Mesenchymal stem cell (in vitro differentiated cells and primary cell): Measurements from ENCODE around the gene PBX1.

ENCODE experiments used
- DNase-seq: peaks from one replicate; pipeline ENCODE4 v3.0.0-alpha.2; 2013
- H2AFZ ChIP-seq: one replicate; pipeline ENCODE4 v1.6.1; 2013; ENCODE audit warnings: low read depth, mild to moderate bottlenecking, control low read depth, inconsistent platforms, low read length, moderate library complexity
- H2AK5ac ChIP-seq: 2 replicates; pipeline ENCODE4 v1.6.1; 2013; ENCODE audit warnings: low read length, moderate library complexity, mild to moderate bottlenecking, inconsistent platforms; ENCODE audit not compliant: severe bottlenecking
- H2BK120ac ChIP-seq: one replicate; pipeline ENCODE4 v1.6.1; 2013; ENCODE audit warnings: low read depth, mild to moderate bottlenecking, inconsistent platforms, low read length, moderate library complexity
- H2BK12ac ChIP-seq, 2 experiments: one replicate each; pipeline ENCODE4 v1.6.1; 2013; ENCODE audit warnings: inconsistent platforms in 2 of 2, low read length in 2 of 2, mild to moderate bottlenecking in 2 of 2, moderate library complexity in 2 of 2, control low read depth in 1 of 2
- H2BK15ac ChIP-seq: one replicate; pipeline ENCODE4 v1.6.1; 2013; ENCODE audit warnings: mild to moderate bottlenecking, low read depth, inconsistent platforms; ENCODE audit not compliant: poor library complexity, severe bottlenecking
- H2BK5ac ChIP-seq: 2 replicates; pipeline ENCODE4 v1.6.1; 2013; ENCODE audit warnings: low read depth, mild to moderate bottlenecking, low read length, control low read depth, inconsistent platforms; ENCODE audit not compliant: poor library complexity, severe bottlenecking
- H3K14ac ChIP-seq, 2 experiments: one replicate each; pipeline ENCODE4 v1.6.1; 2013; ENCODE audit warnings: inconsistent platforms in 2 of 2, low read length in 2 of 2, control low read depth in 1 of 2, mild to moderate bottlenecking in 1 of 2, moderate library complexity in 1 of 2
- H3K18ac ChIP-seq, 2 experiments: one replicate each; pipeline ENCODE4 v1.6.1; 2013; ENCODE audit warnings: inconsistent platforms in 2 of 2, low read length in 2 of 2, control low read depth in 1 of 2, low read depth in 1 of 2, mild to moderate bottlenecking in 1 of 2
- H3K23ac ChIP-seq, 2 experiments: one replicate each; pipeline ENCODE4 v1.6.1; 2013; ENCODE audit warnings: inconsistent platforms in 2 of 2, low read length in 2 of 2, mild to moderate bottlenecking in 2 of 2, moderate library complexity in 2 of 2, control low read depth in 1 of 2
- H3K27ac ChIP-seq: 2 replicates; pipeline ENCODE4 v1.5.1; 2013; ENCODE audit warnings: mild to moderate bottlenecking, moderate library complexity, low read length, control low read depth, inconsistent platforms; ENCODE audit not compliant: poor library complexity, severe bottlenecking
- H3K27me3 ChIP-seq, 2 experiments: 2 replicates each; pipeline versions ENCODE4 v1.6.1 to v1.7.0; 2013; ENCODE audit warnings: low read length in 2 of 2, mild to moderate bottlenecking in 2 of 2, moderate library complexity in 2 of 2, control low read depth in 1 of 2, inconsistent platforms in 1 of 2; ENCODE audit not compliant: control insufficient read depth in 1 of 2, insufficient read depth in 1 of 2
- H3K36me3 ChIP-seq, 2 experiments: 2 replicates each; pipeline versions ENCODE4 v1.6.1 to v1.7.0; 2013; ENCODE audit warnings: low read length in 2 of 2, control low read depth in 1 of 2, inconsistent platforms in 1 of 2, low read depth in 1 of 2, mild to moderate bottlenecking in 1 of 2; ENCODE audit not compliant: insufficient read depth in 2 of 2, control insufficient read depth in 1 of 2
- H3K4ac ChIP-seq, 2 experiments: one replicate each; pipeline ENCODE4 v1.6.1; 2013; ENCODE audit warnings: inconsistent platforms in 2 of 2, low read length in 2 of 2, mild to moderate bottlenecking in 2 of 2, moderate library complexity in 2 of 2, control low read depth in 1 of 2, low read depth in 1 of 2
- H3K4me1 ChIP-seq: 2 replicates; pipeline ENCODE4 v1.6.1; 2013; ENCODE audit warnings: low read depth, low read length, control low read depth; ENCODE audit not compliant: control insufficient read depth, insufficient read depth
- H3K4me2 ChIP-seq: 2 replicates; pipeline ENCODE4 v1.6.1; 2013; ENCODE audit warnings: low read length, mild to moderate bottlenecking, inconsistent platforms; ENCODE audit not compliant: poor library complexity, severe bottlenecking
- H3K4me3 ChIP-seq, 2 experiments: 2 replicates each; pipeline versions ENCODE4 v1.5.1 to v1.7.0; 2013; ENCODE audit warnings: low read length in 2 of 2, mild to moderate bottlenecking in 2 of 2, control low read depth in 1 of 2, low read depth in 1 of 2; ENCODE audit not compliant: insufficient read depth in 1 of 2
- H3K79me1 ChIP-seq: replicated peaks from 2 replicates; pipeline ENCODE4 v1.6.1; 2013; ENCODE audit warnings: mild to moderate bottlenecking, control low read depth, low read length, inconsistent platforms; ENCODE audit not compliant: poor library complexity, severe bottlenecking
- H3K9ac ChIP-seq: 2 replicates; pipeline ENCODE4 v1.7.0; 2013; ENCODE audit warnings: mild to moderate bottlenecking, low read length, moderate library complexity
- H3K9me3 ChIP-seq: 2 replicates; pipeline ENCODE4 v1.7.0; 2013; ENCODE audit warnings: mild to moderate bottlenecking, low read length; ENCODE audit not compliant: control insufficient read depth
- H4K8ac ChIP-seq: one replicate; pipeline ENCODE4 v1.6.1; 2013; ENCODE audit warnings: inconsistent platforms, mild to moderate bottlenecking, low read length, moderate library complexity
- H4K91ac ChIP-seq: one replicate; pipeline ENCODE4 v1.6.1; 2013; ENCODE audit warnings: mild to moderate bottlenecking, low read length, inconsistent platforms
- WGBS: methylation state at CpG from one replicate; pipeline ENCODE4 v1.1.7; 2013; ENCODE audit warnings: mixed read lengths; 5-methylcytosine and 5-hydroxymethylcytosine counted together

The PBX1 gene

GRCh38 chr1:164645921-164646320 lies 86.9 kb downstream of the PBX1 start:
- Histone ChIP-seq H3K36me3 (peaks cover 0 to 11% of the 10 kb centered on the region in 2 experiments), H3K4me1 (peaks cover 5% of the 10 kb centered on the region), H2AK5ac (no peak overlapping the region), H2BK15ac (no peak overlapping the region), H3K27ac (no peak overlapping the region), H3K14ac (no peak overlapping the region), H3K4ac (no peak overlapping the region), H3K9ac (no peak overlapping the region), H3K27me3 (no peaks in the 10 kb centered on the region), H3K4me2 (no peak overlapping the region), H3K18ac (no peak overlapping the region), H3K4me3 (no peak overlapping the region), H4K91ac (no peak overlapping the region), H3K23ac (no peak overlapping the region), H4K8ac (no peak overlapping the region), H2BK120ac (no peak overlapping the region), H2BK5ac (no peak overlapping the region), H2AFZ (no peak overlapping the region), H2BK12ac (no peak overlapping the region), H3K9me3 (no peaks in the 10 kb centered on the region), H3K79me1 (peaks cover 5% of the 10 kb centered on the region)
- 100% methylated on average over 1 of the region's 2 CpGs for WGBS
- no peak for DNase-seq

- no peak overlapping the region for H2AFZ ChIP-seq
- no peak overlapping the region for H3K27ac ChIP-seq
- H2AK5ac ChIP-seq = no peak overlapping the region
- H3K4ac ChIP-seq = no peak overlapping the region
- H3K79me1 ChIP-seq = peaks cover 2% of the 10 kb centered on the region
- H2BK5ac ChIP-seq = no peak overlapping the region
- H3K9me3 ChIP-seq = no peaks in the 10 kb centered on the region
- no peak overlapping the region for H3K9ac ChIP-seq
- H3K14ac ChIP-seq = no peak overlapping the region
- H4K8ac ChIP-seq = peak overlapping the region; percentile 71
- no peaks in the 10 kb centered on the region for H3K27me3 ChIP-seq
- no peak overlapping the region for H2BK12ac ChIP-seq
- 46% methylated on average over 5 of the region's 6 CpGs for WGBS
- DNase-seq = no peak
- peaks cover 8% of the 10 kb centered on the region for H3K4me1 ChIP-seq
- no peak overlapping the region for H4K91ac ChIP-seq
- peaks cover 0 to 9% of the 10 kb centered on the region in 2 experiments for H3K36me3 ChIP-seq
- H3K4me2 ChIP-seq = no peak overlapping the region
- no peak overlapping the region for H2BK15ac ChIP-seq
- H3K18ac ChIP-seq = no peak overlapping the region
- no peak overlapping the region for H3K4me3 ChIP-seq
- no peak overlapping the region for H2BK120ac ChIP-seq
- H3K23ac ChIP-seq = no peak overlapping the region
Observed at GRCh38 chr1:164647211-164647610, 88.2 kb downstream of the PBX1 start.

GRCh38 chr1:164648636-164649035 lies 89.7 kb downstream of the PBX1 start:
- Histone ChIP-seq H3K4ac (no peak overlapping the region), H2BK15ac (no peak overlapping the region), H2BK5ac (no peak overlapping the region), H3K79me1 (peaks cover 5% of the 10 kb centered on the region), H2BK120ac (no peak overlapping the region), H3K23ac (no peak overlapping the region), H2AK5ac (no peak overlapping the region), H4K91ac (no peak overlapping the region), H3K36me3 (no peaks in the 10 kb centered on the region), H2AFZ (no peak overlapping the region), H3K9ac (no peak overlapping the region), H3K4me2 (no peak overlapping the region), H3K18ac (no peak overlapping the region), H3K27ac (no peak overlapping the region), H3K9me3 (no peaks in the 10 kb centered on the region), H2BK12ac (no peak overlapping the region), H3K14ac (no peak overlapping the region), H4K8ac (no peak overlapping the region), H3K4me1 (peaks cover 9% of the 10 kb centered on the region), H3K27me3 (no peaks in the 10 kb centered on the region), H3K4me3 (no peak overlapping the region)
- 81% methylated on average over 2 of the region's 2 CpGs for WGBS
- DNase-seq = no peak

GRCh38 chr1:164649146-164649545 lies 90.2 kb downstream of the PBX1 start:
- Histone ChIP-seq H2AFZ (no peak overlapping the region), H4K91ac (no peak overlapping the region), H3K9ac (no peak overlapping the region), H3K27ac (no peak overlapping the region), H3K4me3 (no peak overlapping the region), H3K4me1 (peaks cover 9% of the 10 kb centered on the region), H2BK12ac (no peak overlapping the region), H2BK120ac (no peak overlapping the region), H3K14ac (no peak overlapping the region), H3K79me1 (peaks cover 5% of the 10 kb centered on the region), H2AK5ac (no peak overlapping the region), H3K9me3 (no peaks in the 10 kb centered on the region), H3K36me3 (no peaks in the 10 kb centered on the region), H3K18ac (no peak overlapping the region), H3K27me3 (no peaks in the 10 kb centered on the region), H2BK5ac (no peak overlapping the region), H3K23ac (no peak overlapping the region), H4K8ac (no peak overlapping the region), H2BK15ac (no peak overlapping the region), H3K4me2 (no peak overlapping the region), H3K4ac (no peak overlapping the region)
- DNase-seq = no peak
- WGBS = 93% methylated on average over 2 of the region's 4 CpGs
